Measurements from ENCODE around the gene FARP2.
A peak's percentile ranks its signal among the peaks of the same experiment; 100 is the strongest.

The FARP2 gene, protein sequence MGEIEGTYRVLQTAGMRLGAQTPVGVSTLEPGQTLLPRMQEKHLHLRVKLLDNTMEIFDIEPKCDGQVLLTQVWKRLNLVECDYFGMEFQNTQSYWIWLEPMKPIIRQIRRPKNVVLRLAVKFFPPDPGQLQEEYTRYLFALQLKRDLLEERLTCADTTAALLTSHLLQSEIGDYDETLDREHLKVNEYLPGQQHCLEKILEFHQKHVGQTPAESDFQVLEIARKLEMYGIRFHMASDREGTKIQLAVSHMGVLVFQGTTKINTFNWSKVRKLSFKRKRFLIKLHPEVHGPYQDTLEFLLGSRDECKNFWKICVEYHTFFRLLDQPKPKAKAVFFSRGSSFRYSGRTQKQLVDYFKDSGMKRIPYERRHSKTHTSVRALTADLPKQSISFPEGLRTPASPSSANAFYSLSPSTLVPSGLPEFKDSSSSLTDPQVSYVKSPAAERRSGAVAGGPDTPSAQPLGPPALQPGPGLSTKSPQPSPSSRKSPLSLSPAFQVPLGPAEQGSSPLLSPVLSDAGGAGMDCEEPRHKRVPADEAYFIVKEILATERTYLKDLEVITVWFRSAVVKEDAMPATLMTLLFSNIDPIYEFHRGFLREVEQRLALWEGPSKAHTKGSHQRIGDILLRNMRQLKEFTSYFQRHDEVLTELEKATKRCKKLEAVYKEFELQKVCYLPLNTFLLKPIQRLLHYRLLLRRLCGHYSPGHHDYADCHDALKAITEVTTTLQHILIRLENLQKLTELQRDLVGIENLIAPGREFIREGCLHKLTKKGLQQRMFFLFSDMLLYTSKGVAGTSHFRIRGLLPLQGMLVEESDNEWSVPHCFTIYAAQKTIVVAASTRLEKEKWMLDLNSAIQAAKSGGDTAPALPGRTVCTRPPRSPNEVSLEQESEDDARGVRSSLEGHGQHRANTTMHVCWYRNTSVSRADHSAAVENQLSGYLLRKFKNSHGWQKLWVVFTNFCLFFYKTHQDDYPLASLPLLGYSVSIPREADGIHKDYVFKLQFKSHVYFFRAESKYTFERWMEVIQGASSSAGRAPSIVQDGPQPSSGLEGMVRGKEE

DNA sequence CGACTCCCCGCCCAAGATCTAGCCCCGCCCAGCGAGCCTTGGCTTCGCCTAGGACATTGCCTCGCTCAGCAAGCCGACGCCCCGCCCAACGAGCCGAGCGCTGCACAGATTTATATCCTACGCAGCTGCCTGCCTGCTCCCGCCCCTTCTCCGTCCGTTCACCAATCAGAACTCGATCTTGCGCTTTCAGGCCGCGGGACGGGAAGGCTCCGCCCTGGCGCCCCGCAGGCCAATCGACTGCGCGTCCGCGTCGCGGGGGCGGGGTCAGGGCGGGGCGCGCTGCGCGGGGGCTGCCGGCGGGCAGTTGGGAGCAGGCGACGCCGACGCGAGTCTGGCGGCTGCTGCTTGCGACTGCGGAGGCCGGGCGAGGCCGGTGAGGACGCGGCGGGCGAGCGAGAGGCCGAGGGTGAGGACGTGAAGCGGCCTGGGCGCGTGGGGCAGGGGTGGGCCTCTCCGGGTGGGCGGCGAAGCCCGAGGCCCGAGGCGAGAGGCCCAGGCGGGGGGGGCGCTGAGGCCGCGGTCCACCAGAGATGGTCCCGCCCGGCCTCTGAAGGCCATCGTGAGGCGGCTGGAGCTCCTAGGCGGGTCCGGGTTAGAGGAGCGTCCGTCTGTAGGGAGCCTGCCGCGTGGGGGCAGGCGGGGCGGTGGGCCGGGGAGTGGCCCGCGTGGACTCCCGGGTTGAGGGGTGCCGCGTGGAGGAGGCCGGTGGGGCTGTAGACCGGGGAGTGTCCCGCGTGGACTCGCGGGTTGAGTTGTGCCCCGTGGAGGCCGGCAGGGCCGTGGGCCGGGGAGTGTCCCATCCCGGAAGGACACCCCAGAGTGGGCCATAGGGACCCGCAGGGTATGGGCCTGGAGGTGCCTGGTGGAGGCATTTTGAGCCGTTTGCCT is at the start of gene FARP2:
TSS of gene FARP2 (plus strand) at position 303 of the 888 bp plus-strand sequence. CDS start 16,823 bp downstream, outside the sequence.
- H3K4me3 ChIP-seq (ENCODE audit: control insufficient read depth, low read depth, low read length): peak within 1 kb of the TSS; percentile 83
- DNase-seq (ENCODE audit: low read depth): peak; percentile 97
- TF ChIP-seq, protein P1, sequence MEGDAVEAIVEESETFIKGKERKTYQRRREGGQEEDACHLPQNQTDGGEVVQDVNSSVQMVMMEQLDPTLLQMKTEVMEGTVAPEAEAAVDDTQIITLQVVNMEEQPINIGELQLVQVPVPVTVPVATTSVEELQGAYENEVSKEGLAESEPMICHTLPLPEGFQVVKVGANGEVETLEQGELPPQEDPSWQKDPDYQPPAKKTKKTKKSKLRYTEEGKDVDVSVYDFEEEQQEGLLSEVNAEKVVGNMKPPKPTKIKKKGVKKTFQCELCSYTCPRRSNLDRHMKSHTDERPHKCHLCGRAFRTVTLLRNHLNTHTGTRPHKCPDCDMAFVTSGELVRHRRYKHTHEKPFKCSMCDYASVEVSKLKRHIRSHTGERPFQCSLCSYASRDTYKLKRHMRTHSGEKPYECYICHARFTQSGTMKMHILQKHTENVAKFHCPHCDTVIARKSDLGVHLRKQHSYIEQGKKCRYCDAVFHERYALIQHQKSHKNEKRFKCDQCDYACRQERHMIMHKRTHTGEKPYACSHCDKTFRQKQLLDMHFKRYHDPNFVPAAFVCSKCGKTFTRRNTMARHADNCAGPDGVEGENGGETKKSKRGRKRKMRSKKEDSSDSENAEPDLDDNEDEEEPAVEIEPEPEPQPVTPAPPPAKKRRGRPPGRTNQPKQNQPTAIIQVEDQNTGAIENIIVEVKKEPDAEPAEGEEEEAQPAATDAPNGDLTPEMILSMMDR (conservative IDR thresholded peaks at IDR 0.05; ENCODE audit: control insufficient read depth, insufficient read depth, low read depth, low read length): no peak

DNA sequence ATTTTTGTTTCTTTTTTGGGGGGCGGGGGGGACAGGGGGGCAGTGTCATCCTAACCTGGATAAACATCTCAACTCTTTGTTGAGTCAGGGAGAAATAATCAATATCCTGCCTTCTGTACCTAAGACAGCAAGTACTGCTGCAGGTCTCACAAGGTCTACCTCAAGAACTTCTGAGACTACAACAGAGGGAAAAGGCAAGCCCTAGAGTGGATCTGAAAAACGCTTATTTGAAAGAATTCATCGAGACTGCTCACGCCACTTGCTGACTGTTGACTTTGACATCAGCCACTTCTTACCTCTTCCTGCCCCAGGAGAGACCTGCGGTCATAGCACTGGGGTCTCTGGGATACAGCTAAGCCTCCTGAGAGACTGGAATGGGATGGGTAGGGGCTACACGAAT is 49.0 kb upstream of the FARP2 start:
- TF ChIP-seq, protein P1 (conservative IDR thresholded peaks at IDR 0.05; ENCODE audit: control insufficient read depth, insufficient read depth, low read depth, low read length): no peak
- DNase-seq (ENCODE audit: low read depth): no peak
- no peak overlapping the region for H3K4me3 ChIP-seq (ENCODE audit: control insufficient read depth, low read depth, low read length)

DNA sequence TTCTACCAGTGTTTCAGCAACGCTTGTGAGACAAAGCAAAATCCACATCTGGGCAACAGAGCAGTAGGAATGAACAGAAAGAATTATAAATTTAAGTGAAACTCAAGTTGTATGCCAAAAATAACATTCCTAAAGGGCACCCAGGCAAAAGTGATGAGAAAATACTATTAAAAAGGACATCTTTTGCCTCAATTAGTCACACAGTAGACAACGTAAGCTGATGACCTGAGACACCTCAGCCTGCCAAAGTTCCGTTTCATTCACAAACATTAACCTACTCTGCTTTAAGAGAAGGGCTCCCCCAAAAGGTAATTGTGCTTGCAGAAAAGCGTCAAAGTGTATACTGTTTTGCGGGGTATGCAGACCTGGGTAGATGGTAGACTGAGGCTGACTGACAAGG is 47.8 kb upstream of the FARP2 start:
- peak; percentile 58 for DNase-seq (ENCODE audit: low read depth)
- TF ChIP-seq, protein P1 (conservative IDR thresholded peaks at IDR 0.05; ENCODE audit: control insufficient read depth, insufficient read depth, low read depth, low read length): no peak
- H3K4me3 ChIP-seq (ENCODE audit: control insufficient read depth, low read depth, low read length): no peak overlapping the region

DNA sequence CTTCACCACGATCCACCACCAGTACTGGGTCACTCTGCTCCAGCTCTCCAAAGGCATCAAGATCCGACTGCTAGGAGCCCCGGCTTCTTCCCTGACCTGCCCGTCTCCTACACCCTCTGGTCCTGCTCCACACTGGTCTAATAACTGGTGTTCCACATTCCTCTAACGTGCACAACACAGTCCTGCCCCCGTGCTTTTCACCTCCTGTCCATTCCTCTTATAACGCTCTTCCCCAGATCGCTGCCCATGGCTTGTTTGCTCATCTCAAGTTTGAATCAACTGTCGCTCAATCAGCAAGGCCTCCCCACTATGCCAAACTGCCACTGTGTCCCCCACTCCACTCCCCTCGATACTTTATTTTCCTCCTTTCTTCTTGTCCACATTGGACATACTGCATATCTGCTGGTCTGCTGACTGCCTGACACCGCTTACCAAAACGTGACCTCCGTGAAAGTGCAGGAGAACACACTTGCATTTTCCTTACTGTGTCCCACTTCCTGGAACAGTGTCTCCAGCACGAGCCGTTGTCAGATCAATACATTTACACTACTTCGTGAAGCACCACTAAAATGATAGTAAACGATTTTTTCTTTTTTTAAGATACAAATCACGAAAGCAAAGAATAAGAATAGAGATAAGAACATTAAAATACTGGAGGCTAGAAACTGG is 47.1 kb upstream of the FARP2 start:
- no peak for DNase-seq (ENCODE audit: low read depth)
- TF ChIP-seq, protein P1 (conservative IDR thresholded peaks at IDR 0.05; ENCODE audit: control insufficient read depth, insufficient read depth, low read depth, low read length): no peak
- no peak overlapping the region for H3K4me3 ChIP-seq (ENCODE audit: control insufficient read depth, low read depth, low read length)

DNA sequence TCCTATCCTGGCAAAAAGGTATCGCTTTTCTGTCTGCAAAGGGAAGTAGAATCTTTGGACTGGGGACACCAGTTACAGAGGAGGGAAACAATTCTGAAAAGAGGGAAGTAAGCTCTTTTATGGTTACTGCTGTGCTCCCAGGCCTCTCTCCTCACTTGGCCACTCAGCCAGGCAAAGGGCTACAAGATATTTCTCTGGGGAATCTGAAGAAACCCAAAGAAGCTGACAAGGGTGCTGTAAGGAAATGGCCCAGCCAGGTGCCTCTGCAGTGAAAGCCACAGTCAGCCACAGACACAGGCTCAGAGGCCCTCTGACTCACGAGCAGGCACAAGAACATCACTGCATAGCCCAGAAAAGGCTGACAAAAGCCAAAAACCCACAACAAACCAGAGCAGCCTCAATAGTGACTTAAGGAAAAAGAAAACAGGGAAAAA is 46.4 kb upstream of the FARP2 start:
- H3K4me3 ChIP-seq (ENCODE audit: control insufficient read depth, low read depth, low read length): no peak overlapping the region
- TF ChIP-seq, protein P1 (conservative IDR thresholded peaks at IDR 0.05; ENCODE audit: control insufficient read depth, insufficient read depth, low read depth, low read length): no peak
- peak; percentile 68 for DNase-seq (ENCODE audit: low read depth)

All from fibroblast of mammary gland (primary cell).